GM23338 (cell line): ENCODE measurements around the gene SPP2. TPM values are rescaled to one million over a fixed set of nuclear protein-coding genes. Genes with fewer than 3 reads are reported as not detected.

Experiments
- ATAC-seq: fragments of 200-7000 bp; cut with Tn5 transposase; 3 replicates; pipeline ENCODE4 v1.9.1; 2020
- DNase-seq: peaks from one replicate; pipeline ENCODE4 v3.0.0-alpha.2; 2015; ENCODE audit warnings: low spot score
- H2AFZ ChIP-seq: fragments of 200-600 bp; sonication (generic); 2 replicates; pipeline ENCODE4 v1.8.0; 2016; ENCODE audit warnings: antibody characterized with exemption, mild to moderate bottlenecking, moderate library complexity
- H3F3A ChIP-seq: fragments of 200-600 bp; sonication (generic); replicated peaks from 2 replicates; pipeline ENCODE4 v1.8.0; 2017; ENCODE audit warnings: antibody characterized with exemption, mixed run types, low read depth
- H3K27ac ChIP-seq: fragments of 200-600 bp; sonication (generic); 2 replicates; pipeline ENCODE4 v1.6.1; 2016; ENCODE audit warnings: low read depth
- H3K27me3 ChIP-seq: fragments of 200-600 bp; sonication (generic); 2 replicates; pipeline ENCODE4 v1.8.0; 2016; ENCODE audit warnings: mild to moderate bottlenecking, mixed run types, moderate library complexity; ENCODE audit not compliant: insufficient read depth
- H3K36me3 ChIP-seq: fragments of 200-600 bp; sonication (generic); 2 replicates; pipeline ENCODE4 v1.8.0; 2016; ENCODE audit warnings: mild to moderate bottlenecking; ENCODE audit not compliant: insufficient read depth
- H3K4me1 ChIP-seq: fragments of 200-600 bp; sonication (generic); 2 replicates; pipeline ENCODE4 v1.8.0; 2016; ENCODE audit warnings: mild to moderate bottlenecking, moderate library complexity; ENCODE audit not compliant: insufficient read depth
- H3K4me2 ChIP-seq: fragments of 200-600 bp; sonication (generic); 2 replicates; pipeline ENCODE4 v1.7.1; 2017; ENCODE audit warnings: mixed run types
- H3K4me3 ChIP-seq: fragments of 200-600 bp; sonication (generic); 2 replicates; pipeline ENCODE4 v1.6.1; 2016; ENCODE audit warnings: mixed run types
- H3K79me2 ChIP-seq: fragments of 200-600 bp; sonication (generic); replicated peaks from 2 replicates; pipeline ENCODE4 v1.8.0; 2017; ENCODE audit warnings: mild to moderate bottlenecking; ENCODE audit not compliant: insufficient read depth
- H3K9me2 ChIP-seq: fragments of 200-600 bp; sonication (generic); 2 replicates; pipeline ENCODE4 v1.8.0; 2017; ENCODE audit not compliant: insufficient read depth
- H4K20me1 ChIP-seq: fragments of 200-600 bp; sonication (generic); replicated peaks from 2 replicates; pipeline ENCODE4 v1.8.0; 2017; ENCODE audit warnings: mild to moderate bottlenecking; ENCODE audit not compliant: insufficient read depth
- H3K27ac Mint-ChIP-seq: 2 replicates; pipeline ENCODE4 v1.8.0; 2020; ENCODE audit warnings: inconsistent platforms, mild to moderate bottlenecking, moderate library complexity, mixed read lengths
- H3K27me3 Mint-ChIP-seq: 3 replicates; pipeline ENCODE4 v1.8.0; 2022; ENCODE audit warnings: low read depth, mild to moderate bottlenecking, moderate library complexity, mixed read lengths, inconsistent platforms; ENCODE audit not compliant: insufficient read depth, poor library complexity
- H3K36me3 Mint-ChIP-seq: 3 replicates; pipeline ENCODE4 v1.8.0; 2021; ENCODE audit warnings: low read depth, mild to moderate bottlenecking, inconsistent platforms, moderate library complexity, mixed read lengths
- H3K4me1 Mint-ChIP-seq: 3 replicates; pipeline ENCODE4 v1.8.0; 2020; ENCODE audit warnings: mild to moderate bottlenecking, inconsistent platforms, mixed read lengths
- H3K4me3 Mint-ChIP-seq: 3 replicates; pipeline ENCODE4 v1.8.0; 2021; ENCODE audit warnings: moderate library complexity, mild to moderate bottlenecking, inconsistent platforms, mixed read lengths
- H3K9me3 Mint-ChIP-seq: 3 replicates; pipeline ENCODE4 v1.8.0; 2020; ENCODE audit warnings: moderate library complexity, mild to moderate bottlenecking, inconsistent platforms, mixed read lengths
- CREB1 ChIP-seq: fragments of 250-450 bp; sonication (Bioruptor Pico); IDR thresholded peaks from 2 replicates; pipeline ENCODE4 v1.5.0; 2020; ENCODE audit warnings: low read depth, mild to moderate bottlenecking, moderate library complexity
- EZH2 ChIP-seq: fragments of 200-600 bp; sonication (generic); IDR thresholded peaks from one replicate; pipeline ENCODE4 v1.8.0; 2017; ENCODE audit warnings: antibody characterized with exemption, mild to moderate bottlenecking, low read depth; ENCODE audit not compliant: unreplicated experiment
- EZH2phosphoT487 ChIP-seq: fragments of 200-600 bp; sonication (generic); IDR thresholded peaks from one replicate; pipeline ENCODE4 v1.8.1; 2018; ENCODE audit warnings: antibody characterized with exemption; ENCODE audit not compliant: unreplicated experiment
- JUNB ChIP-seq: IDR thresholded peaks from one replicate; pipeline ENCODE4 v1.6.1; 2016; ENCODE audit warnings: antibody characterized with exemption; ENCODE audit not compliant: unreplicated experiment
- NANOG ChIP-seq: IDR thresholded peaks from 2 replicates; pipeline ENCODE4 v1.6.1; 2016; ENCODE audit warnings: antibody characterized with exemption, borderline replicate concordance
- POLR2AphosphoS5 ChIP-seq: IDR thresholded peaks from 2 replicates; pipeline ENCODE4 v1.6.1; 2016; ENCODE audit warnings: antibody characterized with exemption, low read depth
- REST ChIP-seq: IDR thresholded peaks from one replicate; pipeline ENCODE4 v1.6.1; 2018; ENCODE audit warnings: antibody characterized with exemption; ENCODE audit not compliant: unreplicated experiment
- STAT1 ChIP-seq: IDR thresholded peaks from one replicate; pipeline ENCODE4 v1.6.1; 2016; ENCODE audit warnings: antibody characterized with exemption; ENCODE audit not compliant: unreplicated experiment
- ZNF114 ChIP-seq: fragments of 250-450 bp; sonication (Bioruptor Pico); IDR thresholded peaks from 2 replicates; pipeline ENCODE4 v1.5.0; 2020; ENCODE audit warnings: mild to moderate bottlenecking, moderate library complexity
- ZNF331 ChIP-seq: fragments of 250-450 bp; sonication (Bioruptor Pico); IDR thresholded peaks from 2 replicates; pipeline ENCODE4 v1.5.0; 2020; ENCODE audit warnings: low read depth, mild to moderate bottlenecking, moderate library complexity
- ZNF462 ChIP-seq: fragments of 250-450 bp; sonication (Bioruptor Pico); IDR thresholded peaks from 2 replicates; pipeline ENCODE4 v1.5.0; 2020; ENCODE audit warnings: mild to moderate bottlenecking, moderate library complexity
- polyA plus RNA-seq: library from polyadenylated mRNA; unstranded; fragments of >200 nt; fragmentation: Nextera tagmentation; extraction: Ambion mirVana; gene quantifications from 2 replicates; pipeline ENCODE4 v1.2.1, GENCODE V29; 2016
- total RNA-seq: library from RNA; depleted of rRNA; stranded (reverse); fragments of >200 nt; shearing (Covaris generic); gene quantifications from 2 replicates; pipeline ENCODE4 v1.2.3, GENCODE V29; 2014
- TF ChIP-seq, protein P1 (sequence below), 2 experiments: fragments of 200-600 bp in 1 of 2; sonication (generic) in 1 of 2; conservative IDR thresholded peaks; 2 replicates each; pipeline versions ENCODE4 v1.5.1 to v1.6.1; 2016 to 2017; ENCODE audit warnings: antibody characterized with exemption in 2 of 2, low read depth in 2 of 2, mild to moderate bottlenecking in 2 of 2, moderate library complexity in 1 of 2
- TF ChIP-seq, protein P2 (sequence below): IDR thresholded peaks from 2 replicates; pipeline ENCODE4 v1.6.1; 2016; ENCODE audit warnings: antibody characterized with exemption

The SPP2 gene
- total and polyA plus RNA-seq, 2 experiments from 2014 or later: not detected

GRCh38 chr2:234031207-234031606 lies 19.3 kb upstream of the SPP2 start:
- no peaks in the 10 kb centered on the region for H4K20me1 ChIP-seq
- no peak overlapping the region for H3K27ac Mint-ChIP-seq
- no peaks in the 10 kb centered on the region; the same call in 1 of the 3 replicates for H3K4me1 Mint-ChIP-seq
- no peak overlapping the region for H3K27ac ChIP-seq
- H3K4me2 ChIP-seq: no peak overlapping the region
- H3K27me3 ChIP-seq: no peaks in the 10 kb centered on the region
- no peak for TF ChIP-seq EZH2
- no peak for TF ChIP-seq EZH2phosphoT487
- TF ChIP-seq, protein P1, sequence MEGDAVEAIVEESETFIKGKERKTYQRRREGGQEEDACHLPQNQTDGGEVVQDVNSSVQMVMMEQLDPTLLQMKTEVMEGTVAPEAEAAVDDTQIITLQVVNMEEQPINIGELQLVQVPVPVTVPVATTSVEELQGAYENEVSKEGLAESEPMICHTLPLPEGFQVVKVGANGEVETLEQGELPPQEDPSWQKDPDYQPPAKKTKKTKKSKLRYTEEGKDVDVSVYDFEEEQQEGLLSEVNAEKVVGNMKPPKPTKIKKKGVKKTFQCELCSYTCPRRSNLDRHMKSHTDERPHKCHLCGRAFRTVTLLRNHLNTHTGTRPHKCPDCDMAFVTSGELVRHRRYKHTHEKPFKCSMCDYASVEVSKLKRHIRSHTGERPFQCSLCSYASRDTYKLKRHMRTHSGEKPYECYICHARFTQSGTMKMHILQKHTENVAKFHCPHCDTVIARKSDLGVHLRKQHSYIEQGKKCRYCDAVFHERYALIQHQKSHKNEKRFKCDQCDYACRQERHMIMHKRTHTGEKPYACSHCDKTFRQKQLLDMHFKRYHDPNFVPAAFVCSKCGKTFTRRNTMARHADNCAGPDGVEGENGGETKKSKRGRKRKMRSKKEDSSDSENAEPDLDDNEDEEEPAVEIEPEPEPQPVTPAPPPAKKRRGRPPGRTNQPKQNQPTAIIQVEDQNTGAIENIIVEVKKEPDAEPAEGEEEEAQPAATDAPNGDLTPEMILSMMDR (conservative IDR thresholded peaks at IDR 0.05; ENCODE audit: low read depth in 2 of 2): no peak
- no peak for TF ChIP-seq POLR2AphosphoS5
- TF ChIP-seq NANOG: no peak
- TF ChIP-seq CREB1 (CRISPR knock-in tag): no peak
- no peak for TF ChIP-seq REST
- TF ChIP-seq ZNF462 (CRISPR knock-in tag): no peak
- TF ChIP-seq ZNF114 (CRISPR knock-in tag): no peak
- TF ChIP-seq ZNF331: no peak
- no peak for TF ChIP-seq STAT1
- TF ChIP-seq JUNB: no peak
- TF ChIP-seq, protein P2, sequence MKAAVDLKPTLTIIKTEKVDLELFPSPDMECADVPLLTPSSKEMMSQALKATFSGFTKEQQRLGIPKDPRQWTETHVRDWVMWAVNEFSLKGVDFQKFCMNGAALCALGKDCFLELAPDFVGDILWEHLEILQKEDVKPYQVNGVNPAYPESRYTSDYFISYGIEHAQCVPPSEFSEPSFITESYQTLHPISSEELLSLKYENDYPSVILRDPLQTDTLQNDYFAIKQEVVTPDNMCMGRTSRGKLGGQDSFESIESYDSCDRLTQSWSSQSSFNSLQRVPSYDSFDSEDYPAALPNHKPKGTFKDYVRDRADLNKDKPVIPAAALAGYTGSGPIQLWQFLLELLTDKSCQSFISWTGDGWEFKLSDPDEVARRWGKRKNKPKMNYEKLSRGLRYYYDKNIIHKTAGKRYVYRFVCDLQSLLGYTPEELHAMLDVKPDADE: no peak
- H3K27me3 Mint-ChIP-seq: no peaks in the 10 kb centered on the region
- ATAC-seq (no peak), DNase-seq (no peak)
- H3F3A ChIP-seq: no peaks in the 10 kb centered on the region
- no peaks in the 10 kb centered on the region for H3K36me3 Mint-ChIP-seq
- H3K9me2 ChIP-seq: no peaks in the 10 kb centered on the region
- no peaks in the 10 kb centered on the region for H3K36me3 ChIP-seq
- H3K4me3 ChIP-seq: no peak overlapping the region
- no peak overlapping the region for H3K4me3 Mint-ChIP-seq
- no peaks in the 10 kb centered on the region for H3K4me1 ChIP-seq
- no peaks in the 10 kb centered on the region for H3K79me2 ChIP-seq
- no peaks in the 10 kb centered on the region; the same call in 2 of the 3 replicates for H3K9me3 Mint-ChIP-seq
- no peak overlapping the region for H2AFZ ChIP-seq
